ENCODE results near the gene ZNF681.

Gene ZNF681

GRCh38 chr19:23774524-23774971, 15.9 kb upstream of the ZNF681 start:
- no peak overlapping the region for H3K4me3 ChIP-seq (ENCODE audit: low read depth, low read length)
- DNase-seq (ENCODE audit: low read depth), result no peak
- TF ChIP-seq, protein P1, sequence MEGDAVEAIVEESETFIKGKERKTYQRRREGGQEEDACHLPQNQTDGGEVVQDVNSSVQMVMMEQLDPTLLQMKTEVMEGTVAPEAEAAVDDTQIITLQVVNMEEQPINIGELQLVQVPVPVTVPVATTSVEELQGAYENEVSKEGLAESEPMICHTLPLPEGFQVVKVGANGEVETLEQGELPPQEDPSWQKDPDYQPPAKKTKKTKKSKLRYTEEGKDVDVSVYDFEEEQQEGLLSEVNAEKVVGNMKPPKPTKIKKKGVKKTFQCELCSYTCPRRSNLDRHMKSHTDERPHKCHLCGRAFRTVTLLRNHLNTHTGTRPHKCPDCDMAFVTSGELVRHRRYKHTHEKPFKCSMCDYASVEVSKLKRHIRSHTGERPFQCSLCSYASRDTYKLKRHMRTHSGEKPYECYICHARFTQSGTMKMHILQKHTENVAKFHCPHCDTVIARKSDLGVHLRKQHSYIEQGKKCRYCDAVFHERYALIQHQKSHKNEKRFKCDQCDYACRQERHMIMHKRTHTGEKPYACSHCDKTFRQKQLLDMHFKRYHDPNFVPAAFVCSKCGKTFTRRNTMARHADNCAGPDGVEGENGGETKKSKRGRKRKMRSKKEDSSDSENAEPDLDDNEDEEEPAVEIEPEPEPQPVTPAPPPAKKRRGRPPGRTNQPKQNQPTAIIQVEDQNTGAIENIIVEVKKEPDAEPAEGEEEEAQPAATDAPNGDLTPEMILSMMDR (IDR thresholded peaks at IDR 0.05; ENCODE audit: low read depth, low read length, missing control alignments), result no peak

GRCh38 chr19:23774106-23774505, 15.4 kb upstream of the ZNF681 start:
- H3K4me3 ChIP-seq (ENCODE audit: low read depth, low read length), result no peak overlapping the region
- TF ChIP-seq, protein P1 (IDR thresholded peaks at IDR 0.05; ENCODE audit: low read depth, low read length, missing control alignments), result no peak
- DNase-seq (ENCODE audit: low read depth), result no peak

- no peak overlapping the region for H3K4me3 ChIP-seq (ENCODE audit: low read depth, low read length)
- no peak for DNase-seq (ENCODE audit: low read depth)
- TF ChIP-seq, protein P1 (IDR thresholded peaks at IDR 0.05; ENCODE audit: low read depth, low read length, missing control alignments), result no peak
Observed at GRCh38 chr19:23772675-23773063, 14.0 kb upstream of the ZNF681 start.

- TF ChIP-seq, protein P1 (IDR thresholded peaks at IDR 0.05; ENCODE audit: low read depth, low read length, missing control alignments), result no peak
- H3K4me3 ChIP-seq (ENCODE audit: low read depth, low read length), result no peak overlapping the region
- no peak for DNase-seq (ENCODE audit: low read depth)
Observed at GRCh38 chr19:23771761-23772674, 13.3 kb upstream of the ZNF681 start.

- DNase-seq (ENCODE audit: low read depth), result no peak
- H3K4me3 ChIP-seq (ENCODE audit: low read depth, low read length), result no peak overlapping the region
- TF ChIP-seq, protein P1 (IDR thresholded peaks at IDR 0.05; ENCODE audit: low read depth, low read length, missing control alignments), result no peak
Observed at GRCh38 chr19:23771316-23771715, 12.6 kb upstream of the ZNF681 start.

- no peak overlapping the region for H3K4me3 ChIP-seq (ENCODE audit: low read depth, low read length)
- TF ChIP-seq, protein P1 (IDR thresholded peaks at IDR 0.05; ENCODE audit: low read depth, low read length, missing control alignments), result no peak
- no peak for DNase-seq (ENCODE audit: low read depth)
Observed at GRCh38 chr19:23770672-23771250, 12.1 kb upstream of the ZNF681 start.

Measured in GM12864 (cell line).